Stimulated activated naive CD4-positive, alpha-beta T cell (primary cell): ENCODE results near the gene VTI1A.

Source experiments
- DNase-seq, 6 experiments: peaks; one replicate each; lab custom pipeline; 2025; lab: John Stamatoyannopoulos, UW

The VTI1A gene

DNA sequence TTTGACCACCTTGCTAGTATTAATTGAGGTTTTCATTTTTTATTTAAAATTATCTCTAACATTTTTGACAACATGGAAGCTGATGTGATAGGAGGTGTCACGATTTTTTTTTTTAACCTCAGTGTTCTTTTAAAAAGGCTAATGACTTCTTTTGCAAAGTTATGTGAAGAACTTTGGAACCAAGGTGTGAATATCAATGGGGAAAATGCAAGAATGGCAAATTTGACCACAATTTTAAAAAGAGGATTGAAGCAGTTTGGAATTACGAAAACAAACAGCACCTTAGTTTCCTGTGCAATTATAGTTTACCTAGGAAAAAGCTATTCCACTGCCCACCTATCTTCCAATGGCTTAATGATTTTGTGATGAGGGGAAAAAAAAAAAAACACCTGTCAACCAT is 232.4 kb downstream of the VTI1A start:
- no peak for DNase-seq

DNA sequence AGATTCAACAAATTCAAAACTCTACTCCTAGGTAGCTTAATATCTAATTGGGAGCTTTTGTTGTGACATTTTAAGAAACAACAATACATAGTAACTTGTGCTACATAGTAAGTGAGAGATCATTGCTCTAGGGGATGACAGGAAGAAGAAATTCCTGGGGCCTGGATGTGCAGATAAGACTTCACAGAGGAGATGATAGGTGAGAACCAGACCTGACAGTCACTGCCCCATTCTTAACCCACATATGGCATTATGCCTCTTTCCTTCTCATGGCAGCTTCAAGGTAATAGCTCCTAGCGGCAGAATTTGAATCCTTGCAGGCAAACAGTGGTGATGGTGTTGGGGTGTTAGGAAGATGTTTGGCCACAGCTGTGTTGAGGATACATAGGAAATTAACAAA is 233.6 kb downstream of the VTI1A start:
- no peak for DNase-seq

DNA sequence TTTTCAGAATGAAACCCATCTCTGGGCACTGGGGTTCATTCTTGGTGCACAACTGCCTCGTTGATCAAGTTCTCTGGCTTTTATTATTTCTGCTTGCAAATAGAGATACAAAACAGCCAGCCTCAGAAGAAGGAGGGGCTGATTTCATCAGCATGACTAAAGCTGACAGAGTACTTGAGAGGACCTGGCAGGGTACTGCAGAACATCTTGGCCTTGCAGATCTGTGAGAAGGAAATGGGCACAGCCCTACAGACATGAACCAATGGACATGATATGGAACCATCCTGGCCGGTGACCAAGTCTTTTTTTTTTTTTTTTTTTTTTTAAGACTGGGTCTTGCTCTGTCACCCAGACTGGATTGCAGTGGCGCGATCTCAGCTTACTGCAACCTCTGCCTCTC is 240.6 kb downstream of the VTI1A start:
- no peak for DNase-seq

DNA sequence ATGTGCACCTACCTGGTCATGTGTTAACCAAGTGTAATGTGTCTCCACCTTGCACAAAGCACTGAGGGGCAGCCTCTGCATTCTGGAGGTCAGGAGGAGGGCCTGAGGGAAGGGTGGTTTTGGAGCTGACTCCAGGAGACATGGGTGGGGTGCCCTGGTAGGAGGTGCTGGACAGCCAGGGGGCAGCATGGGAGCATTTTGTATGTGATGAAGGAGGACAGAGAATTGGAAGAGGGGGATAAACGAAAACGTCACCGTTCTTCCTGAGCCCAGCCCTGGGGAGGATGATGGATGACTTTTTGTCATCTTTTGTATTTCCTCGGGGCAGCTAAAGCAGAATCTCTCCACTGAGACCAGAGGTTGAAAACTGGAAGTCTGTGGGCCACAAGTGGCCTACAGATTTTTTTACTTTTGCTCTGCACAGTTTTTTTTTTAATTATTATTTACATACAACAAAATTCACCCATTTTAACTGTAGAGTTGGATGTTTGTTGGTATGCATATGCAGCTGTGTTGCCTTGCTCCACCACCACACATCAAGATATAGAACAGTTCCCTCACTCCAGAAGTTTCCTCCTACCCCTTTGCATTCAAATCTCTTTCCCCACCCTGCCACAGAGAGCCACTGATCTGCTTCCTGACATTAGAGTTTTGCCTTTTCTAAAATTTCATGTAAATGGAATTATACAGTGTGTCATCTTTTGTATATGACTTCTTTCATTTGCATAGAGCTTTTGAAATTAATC is 242.5 kb downstream of the VTI1A start:
- DNase-seq, result no peak

DNA sequence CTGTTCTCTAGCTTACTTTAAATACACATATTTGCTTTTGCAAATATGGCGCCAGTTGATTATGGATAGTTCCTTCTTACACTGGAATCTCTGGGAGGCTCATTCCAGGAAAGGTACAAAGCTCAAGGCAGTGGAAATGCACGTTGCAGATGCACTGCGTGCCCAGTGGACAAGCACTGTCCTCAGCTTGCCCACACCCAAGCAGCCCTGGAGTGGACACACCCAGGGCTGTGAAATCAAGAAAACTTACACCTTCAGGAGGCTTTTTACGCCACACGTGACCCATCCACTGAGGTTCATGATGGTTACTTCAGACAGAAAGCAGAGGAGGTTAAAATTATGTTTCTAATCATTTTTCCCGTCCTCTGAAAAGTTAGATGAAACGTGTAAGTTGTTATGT is 248.5 kb downstream of the VTI1A start:
- DNase-seq, result no peak

DNA sequence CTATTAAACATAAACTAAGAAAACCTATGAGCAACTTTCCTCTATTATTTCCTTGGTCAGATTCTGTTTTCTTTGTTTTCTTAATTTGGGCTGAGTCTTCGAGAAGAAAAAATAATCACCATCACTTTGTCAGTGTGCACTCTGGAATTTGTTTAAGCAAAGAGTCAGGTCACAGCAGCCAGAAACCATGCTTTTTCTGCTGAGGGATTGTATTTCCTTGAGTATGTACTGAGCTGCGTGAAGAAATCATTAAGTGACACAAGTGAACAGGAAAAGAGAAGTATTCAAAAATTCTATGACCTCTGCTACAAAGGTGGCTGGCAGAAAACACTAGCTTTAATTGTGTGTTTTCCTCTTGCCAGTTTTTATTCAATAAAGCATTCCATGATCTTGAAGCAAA is 249.6 kb downstream of the VTI1A start:
- no peak for DNase-seq

DNA sequence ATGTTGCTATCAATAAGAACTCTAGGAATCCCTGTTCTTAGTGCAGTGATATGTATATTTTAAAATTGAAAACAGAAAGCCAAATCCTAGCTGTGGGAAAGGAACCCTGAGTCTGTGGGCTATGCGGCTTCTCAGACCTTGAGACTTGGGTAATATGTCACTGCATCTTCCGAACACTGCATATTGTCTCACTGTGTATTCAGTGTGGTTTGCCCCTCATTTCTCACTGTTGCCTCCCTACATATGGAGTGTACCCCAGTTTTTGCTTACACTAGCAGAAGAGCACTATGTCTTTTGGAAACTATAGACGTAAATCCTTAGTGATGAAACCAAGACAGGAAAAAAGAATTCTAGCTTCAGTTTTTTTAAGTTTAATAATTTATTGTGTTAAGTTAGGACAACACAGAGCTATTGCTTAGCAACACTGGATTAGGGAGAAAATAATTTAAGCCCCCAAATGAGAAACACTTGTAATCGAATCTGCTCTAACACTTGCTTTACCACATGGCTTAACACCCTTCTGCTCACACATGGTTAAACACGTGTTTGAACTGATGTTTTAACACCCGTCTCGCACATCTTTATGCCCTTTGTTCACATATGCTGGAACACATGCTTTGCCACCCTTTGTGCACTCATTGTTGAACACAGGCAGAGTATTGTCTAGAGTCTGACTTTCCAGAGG is 251.3 kb downstream of the VTI1A start:
- DNase-seq, result no peak

DNA sequence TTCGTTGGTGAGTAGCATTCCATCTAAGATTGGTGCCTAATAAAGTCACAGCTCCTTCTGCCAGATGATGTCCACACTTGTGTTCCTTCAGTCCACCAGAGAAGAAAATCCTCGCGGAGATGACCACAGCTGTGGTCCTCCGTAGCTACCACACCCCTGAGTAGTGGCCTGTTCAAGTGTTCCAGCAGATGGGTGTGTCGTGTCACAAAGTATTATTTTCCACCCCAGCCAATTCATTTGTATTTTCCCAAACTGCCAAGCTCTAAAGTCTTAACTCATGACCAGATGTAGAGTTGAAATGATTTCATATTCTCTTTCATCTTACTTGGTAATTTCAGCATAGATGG is 251.8 kb downstream of the VTI1A start:
- DNase-seq, result no peak

DNA sequence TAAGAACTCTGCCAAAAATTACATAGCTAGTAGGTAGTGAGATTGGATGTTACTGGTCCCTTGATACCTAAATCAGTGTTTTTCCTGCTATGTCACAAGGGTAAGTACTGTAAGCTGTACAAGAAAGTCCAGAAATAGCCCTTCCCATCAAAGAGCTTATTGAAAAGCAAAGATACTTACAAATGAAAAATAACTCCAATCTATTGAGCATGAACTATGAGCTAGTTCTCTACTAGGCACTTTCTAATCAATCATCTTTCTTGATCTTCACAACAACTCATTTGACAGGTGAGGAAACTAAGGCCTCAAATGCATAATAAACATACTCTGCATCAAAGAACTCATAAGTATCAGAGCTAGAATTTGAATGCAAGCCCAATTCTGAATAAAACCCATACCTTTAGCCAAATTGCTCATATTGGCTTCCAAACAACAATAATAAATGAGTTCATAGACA is 253.2 kb downstream of the VTI1A start:
- DNase-seq, result no peak

DNA sequence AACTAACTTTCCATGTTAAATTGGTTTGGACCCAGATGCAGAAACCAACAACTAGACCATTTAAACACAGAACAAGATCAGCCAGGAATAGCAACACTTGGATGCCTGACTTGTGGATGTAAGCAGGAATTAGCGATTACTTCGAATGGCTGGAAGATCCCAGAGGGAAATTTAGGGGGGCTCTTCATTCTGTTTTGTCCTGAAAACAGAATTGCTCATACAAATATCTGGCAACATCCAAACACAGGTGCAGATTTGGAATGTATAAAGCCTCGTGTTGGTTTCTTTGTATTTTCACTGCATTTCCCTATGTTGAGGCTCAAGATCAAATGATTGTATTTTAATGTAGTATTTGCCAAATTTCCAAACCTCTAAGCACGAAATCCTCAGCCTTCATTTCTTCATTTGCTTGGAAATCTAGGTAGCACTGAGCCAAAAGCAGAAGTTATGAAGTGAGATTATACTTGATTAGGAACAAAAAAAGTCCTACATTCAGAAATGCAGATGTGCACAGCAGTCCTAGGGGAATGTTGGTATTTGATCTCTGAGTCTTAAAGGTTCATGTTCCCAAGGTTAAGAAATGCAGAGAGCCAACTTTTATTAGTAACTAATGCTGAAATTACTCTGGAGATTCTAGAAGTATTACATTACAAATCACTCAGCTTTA is 254.3 kb downstream of the VTI1A start:
- no peak for DNase-seq

DNA sequence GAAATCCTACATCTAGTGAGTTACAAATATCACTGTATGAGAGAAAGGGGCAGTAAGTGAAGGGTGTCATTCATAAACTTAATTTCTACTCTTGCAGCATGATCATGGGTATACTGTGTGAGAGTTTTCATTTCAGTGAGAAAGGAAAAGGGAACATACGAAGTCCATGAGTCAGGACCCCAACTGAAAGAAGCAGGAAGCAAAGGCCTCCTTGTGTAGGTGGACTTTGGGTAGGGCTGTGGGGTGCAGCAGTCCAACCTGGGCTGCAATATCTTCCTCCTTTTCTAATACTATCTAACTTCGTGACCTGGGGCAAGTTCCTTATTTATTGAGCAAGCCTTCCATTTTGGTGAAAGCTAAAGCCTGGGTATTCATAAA is 254.9 kb downstream of the VTI1A start:
- DNase-seq, result no peak

- DNase-seq, result no peak
These were observed 259.6 kb downstream of the VTI1A start for GRCh38 chr10:112706577-112706976.

DNA sequence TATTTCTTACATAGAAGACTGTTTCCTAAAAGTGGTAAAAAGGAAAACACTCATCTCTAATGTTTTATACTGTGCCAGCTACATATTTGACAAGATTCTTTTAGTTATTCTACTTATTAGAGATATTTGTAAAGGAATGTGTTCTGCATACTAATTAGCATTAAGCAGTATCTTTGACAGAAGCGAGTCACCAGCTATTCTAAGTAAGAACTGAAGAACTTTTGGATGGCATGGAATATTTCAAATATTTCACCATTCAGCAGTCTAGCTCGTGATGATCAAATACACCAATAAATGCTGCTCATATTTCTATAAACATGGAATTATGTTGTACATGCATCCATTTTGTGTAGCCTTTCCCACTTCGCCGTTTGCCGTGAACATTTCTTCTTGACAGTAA is 261.4 kb downstream of the VTI1A start:
- no peak for DNase-seq

DNA sequence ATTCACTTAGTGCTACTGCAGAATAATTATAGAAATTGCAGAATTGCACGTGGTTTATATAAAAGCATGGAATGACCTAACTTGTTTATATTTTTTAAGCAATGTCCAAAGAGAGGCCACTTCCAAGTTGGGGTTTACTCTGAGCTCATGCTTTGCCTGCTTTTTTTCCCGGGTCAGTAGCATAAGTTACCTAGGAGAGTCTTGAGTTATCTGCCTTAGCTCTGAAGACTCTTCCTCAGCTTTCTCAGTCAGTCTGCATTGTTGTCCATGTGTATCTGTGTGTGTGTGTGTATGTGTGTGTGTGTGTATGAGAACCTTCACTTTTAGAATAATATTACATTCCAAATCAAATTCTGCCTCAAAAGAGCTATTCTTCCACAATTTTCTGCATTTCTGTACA is 263.5 kb downstream of the VTI1A start:
- no peak for DNase-seq

DNA sequence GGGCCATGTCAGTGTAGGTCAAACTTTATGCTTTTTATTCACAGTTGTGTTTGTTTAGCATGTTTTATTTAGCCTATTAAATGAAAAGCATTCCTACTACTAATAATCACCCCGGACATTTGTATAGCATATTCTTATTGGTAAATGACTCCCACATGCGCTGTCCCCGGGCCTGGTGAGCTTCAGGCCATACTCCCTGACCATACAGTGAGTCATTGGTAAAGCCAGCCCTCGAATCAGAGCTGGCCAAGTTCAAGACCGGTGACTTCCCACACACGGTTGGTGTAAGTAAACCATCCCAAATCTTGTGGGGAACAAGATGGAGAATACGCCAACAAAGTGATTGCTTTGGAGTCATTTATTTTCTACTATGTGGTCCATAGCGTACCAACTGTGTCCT is 264.4 kb downstream of the VTI1A start:
- no peak for DNase-seq

GRCh38 chr10:112712536-112712935 is 265.5 kb downstream of the VTI1A start:
- DNase-seq, result no peak

DNA sequence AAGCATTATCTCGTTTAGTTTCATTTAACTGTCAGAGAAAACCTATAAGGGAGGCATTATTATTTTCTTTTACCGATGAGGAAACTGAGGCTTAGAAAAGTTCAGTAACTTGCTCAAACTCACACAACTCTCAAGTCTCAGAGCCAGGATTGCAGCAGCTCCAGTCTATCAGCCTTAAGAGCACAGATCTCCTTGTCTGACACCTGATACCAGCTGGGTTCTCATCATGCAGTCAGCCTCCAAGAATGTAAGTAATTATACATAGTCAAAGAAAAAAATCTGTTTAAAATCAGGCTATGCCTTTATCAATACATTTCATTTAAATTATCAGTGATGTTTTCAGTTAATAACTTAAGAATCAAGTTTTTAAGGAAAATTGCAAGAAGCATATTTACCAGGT is 266.4 kb downstream of the VTI1A start:
- no peak for DNase-seq

DNA sequence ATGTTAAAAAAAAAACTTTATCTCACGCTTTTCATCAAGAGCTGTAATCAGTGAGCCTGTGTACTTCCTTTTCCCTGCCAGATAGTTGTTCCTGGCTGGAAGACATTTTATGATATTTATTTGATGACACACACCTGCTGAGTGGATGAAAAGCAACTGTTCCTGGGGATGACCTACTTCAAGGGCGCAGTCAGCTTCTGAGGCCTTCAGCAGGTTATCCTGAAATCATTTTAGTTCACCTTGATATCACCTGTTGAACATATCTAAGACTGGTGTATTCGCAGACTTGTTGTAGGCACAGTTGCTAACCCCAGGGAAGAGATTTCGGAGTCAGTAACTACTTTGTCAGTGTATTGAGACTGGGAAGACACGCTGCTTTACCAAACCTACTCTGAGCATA is 268.6 kb downstream of the VTI1A start:
- no peak for DNase-seq

GRCh38 chr10:112716076-112716475 is 269.1 kb downstream of the VTI1A start:
- no peak for DNase-seq

DNA sequence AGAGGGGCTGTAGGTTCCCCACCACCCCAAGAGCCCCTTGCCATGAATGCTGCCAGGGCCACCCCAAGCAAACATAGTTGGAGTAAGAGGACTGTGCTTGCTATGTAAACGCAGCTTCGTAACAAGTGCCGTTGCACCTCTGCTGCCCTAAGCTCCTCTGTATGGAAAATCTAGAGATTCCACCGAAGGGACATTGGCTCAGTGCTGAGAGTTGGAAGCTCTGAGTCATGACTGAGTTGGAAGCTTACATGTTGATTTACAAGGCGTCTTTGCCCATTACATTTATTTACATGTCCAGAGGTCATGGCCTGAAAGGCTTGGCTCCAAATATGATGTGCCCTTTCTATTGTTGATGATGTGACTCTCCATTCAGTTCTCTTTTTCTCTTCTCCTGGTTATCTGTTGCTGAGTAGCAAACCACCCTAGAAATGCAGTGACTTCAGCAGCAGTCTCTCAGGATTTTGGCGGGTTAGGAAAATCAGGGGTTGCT is 270.0 kb downstream of the VTI1A start:
- no peak for DNase-seq

GRCh38 chr10:112720178-112720577 is 273.2 kb downstream of the VTI1A start:
- no peak for DNase-seq

DNA sequence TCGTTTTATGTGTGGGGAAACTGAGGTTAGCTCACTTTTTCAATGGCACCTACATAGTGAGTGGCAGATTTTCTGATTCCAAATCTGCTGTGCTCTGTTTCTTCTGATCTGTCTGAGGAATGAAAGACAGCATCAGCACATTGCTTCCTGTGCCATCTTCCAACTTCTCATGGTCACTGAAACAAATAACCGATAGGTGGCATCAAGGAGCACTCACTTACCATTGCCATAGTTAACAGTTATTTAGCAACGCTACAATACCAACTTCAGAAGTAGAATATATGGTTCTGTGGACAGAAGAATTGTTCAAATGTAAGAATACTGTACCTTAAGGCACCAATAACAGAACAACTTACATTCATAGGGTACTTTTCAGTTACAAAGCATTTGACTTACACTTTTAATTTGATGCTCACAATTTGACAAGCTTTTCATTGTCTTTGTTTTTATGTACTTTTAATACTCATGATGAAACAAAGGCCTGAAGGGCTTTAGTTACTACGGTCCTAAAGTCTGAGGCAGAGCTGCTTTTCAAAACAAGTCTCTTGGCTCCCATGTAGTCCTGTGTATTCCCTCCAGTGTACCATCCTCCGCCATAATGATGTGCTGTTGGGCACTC is 274.2 kb downstream of the VTI1A start:
- DNase-seq, result peak in 2 of 6 experiments; percentile 20 to 35

DNA sequence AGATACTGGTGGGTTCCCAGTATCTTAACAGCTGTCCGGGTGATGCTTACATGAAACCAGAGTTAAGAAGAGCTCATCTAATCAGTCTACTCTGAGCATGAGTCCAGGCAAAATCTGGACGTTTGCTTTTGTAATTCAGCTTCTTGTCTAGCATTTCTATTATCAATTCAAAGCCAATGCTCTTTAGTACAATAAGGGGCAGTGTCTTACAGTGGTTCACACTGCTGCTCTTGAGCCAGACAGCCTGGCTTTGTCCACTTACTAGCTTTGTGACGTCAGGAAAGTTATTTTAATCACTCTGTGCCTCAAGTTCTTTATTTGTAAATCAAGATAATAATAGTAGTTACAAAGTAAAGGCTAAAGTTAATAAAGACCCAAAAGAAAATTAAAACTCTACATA is 275.7 kb downstream of the VTI1A start:
- no peak for DNase-seq
